Pulmonary artery endothelial cell (primary cell): ENCODE results near the gene VPS9D1. TPM values are rescaled to one million over a fixed set of nuclear protein-coding genes. Genes with fewer than 3 reads are reported as not detected.
"Not testable (repeated sequence)": the region's sequence is repeated elsewhere in the genome, so short reads cannot be mapped to it uniquely, and the experiment has no call there.

ENCODE experiments used
- DNase-seq: peaks from one replicate; pipeline ENCODE4 v3.0.0-alpha.2; 2011; ENCODE audit warnings: low read depth, low spot score
- total RNA-seq: library from RNA; depleted of rRNA; stranded (reverse); fragments of >200 nt; gene quantifications from 2 replicates; pipeline ENCODE4 v1.2.3, GENCODE V29; 2014

Gene VPS9D1
- total RNA-seq, 1 donor from 2014 or later: 7.1 TPM

GRCh38 chr16:89664238-89664637 lies 56.5 kb downstream of the VPS9D1 start:
- DNase-seq: not testable (repeated sequence)

- no peak for DNase-seq
These were observed 59.5 kb downstream of the VPS9D1 start for GRCh38 chr16:89661215-89661614.

- DNase-seq: no peak
These were observed 60.6 kb downstream of the VPS9D1 start for GRCh38 chr16:89660146-89660545.

GRCh38 chr16:89658221-89658879 lies 62.3 kb downstream of the VPS9D1 start:
- DNase-seq: no peak

- DNase-seq: peak; percentile 35
These were observed 63.1 kb downstream of the VPS9D1 start, which contains the start of the genes CHMP1A and SPATA33 for GRCh38 chr16:89657442-89658220. TSS of gene CHMP1A (minus strand) at chr16:89657708. CDS start at chr16:89657588, 120 bp downstream. TSS of gene SPATA33 (plus strand) at chr16:89657836. CDS start at chr16:89657912, 76 bp downstream.

Other genes with a start within 250 kb of the VPS9D1 start
- gene ANKRD11, start 230.3 kb downstream of the VPS9D1 start, total RNA-seq: 53.0 and 58.1 TPM in 2 replicates
- 99.5 and 119 TPM in 2 replicates for gene SPG7, start 212.5 kb downstream of the VPS9D1 start, total RNA-seq
- 2,574 and 3,609 TPM in 2 replicates for gene RPL13, start 160.2 kb downstream of the VPS9D1 start, total RNA-seq
- gene CPNE7, start 145.1 kb downstream of the VPS9D1 start, total RNA-seq: 5.7 and 20.3 TPM in 2 replicates
- 0.07 and 0.39 TPM in 2 replicates for gene DPEP1, start 107.3 kb downstream of the VPS9D1 start, total RNA-seq
- 88.8 and 101 TPM in 2 replicates for gene CHMP1A, start 63.2 kb downstream of the VPS9D1 start, total RNA-seq
- 2.2 and 3.3 TPM in 2 replicates for gene SPATA33, start 63.1 kb downstream of the VPS9D1 start, total RNA-seq
- 37.9 and 51.5 TPM in 2 replicates for gene CDK10, start 34.2 kb downstream of the VPS9D1 start, total RNA-seq
- 14.8 and 16.3 TPM in 2 replicates for gene SPATA2L, start 19.2 kb downstream of the VPS9D1 start, total RNA-seq
- gene ZNF276, start 639 bp upstream of the VPS9D1 start, total RNA-seq: 18.9 and 25.8 TPM in 2 replicates
- 15.9 and 24.4 TPM in 2 replicates for gene FANCA, start 95.7 kb upstream of the VPS9D1 start, total RNA-seq
- gene SPIRE2, start 107.6 kb upstream of the VPS9D1 start, total RNA-seq: 0.20 and 1.2 TPM in 2 replicates
- 161 and 226 TPM in 2 replicates for gene TCF25, start 152.7 kb upstream of the VPS9D1 start, total RNA-seq
- gene MC1R, start 198.0 kb upstream of the VPS9D1 start, total RNA-seq: 2.3 and 2.7 TPM in 2 replicates
- 156 and 237 TPM in 2 replicates for gene TUBB3, start 202.4 kb upstream of the VPS9D1 start, total RNA-seq
- gene DEF8, start 227.9 kb upstream of the VPS9D1 start, total RNA-seq: 113 and 116 TPM in 2 replicates